DMS153 treated with DMSO at 0.1 percent for 48 hours (cell line): ENCODE data around the gene PTPRJ.
A peak's percentile ranks its signal among the peaks of the same experiment; 100 is the strongest.

ENCODE experiments used
- DNase-seq: peaks from one replicate; lab custom pipeline; 2025; ENCODE audit not compliant: unreplicated experiment; lab: John Stamatoyannopoulos, UW

PTPRJ gene

DNA sequence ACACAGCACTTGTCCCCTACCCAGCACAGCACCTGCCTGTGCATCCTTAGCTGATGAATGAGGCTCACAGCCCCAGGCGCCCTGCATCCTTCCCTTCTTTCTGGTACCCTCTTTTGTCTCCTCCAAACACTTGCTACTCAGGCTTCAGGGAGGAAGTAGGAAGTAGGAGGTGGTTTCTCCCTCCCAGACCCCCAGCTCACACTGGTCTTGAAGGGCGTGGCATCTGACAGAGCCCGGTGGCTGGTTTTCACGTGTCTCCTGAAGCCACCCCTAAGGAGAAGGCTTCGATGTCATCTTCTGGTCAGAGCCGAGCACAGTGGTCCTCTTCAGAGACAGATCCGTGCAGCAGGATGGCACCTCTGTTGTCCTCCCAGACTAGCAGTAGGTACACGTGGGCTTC, 109.8 kb downstream of the PTPRJ start:
- no peak for DNase-seq

DNA sequence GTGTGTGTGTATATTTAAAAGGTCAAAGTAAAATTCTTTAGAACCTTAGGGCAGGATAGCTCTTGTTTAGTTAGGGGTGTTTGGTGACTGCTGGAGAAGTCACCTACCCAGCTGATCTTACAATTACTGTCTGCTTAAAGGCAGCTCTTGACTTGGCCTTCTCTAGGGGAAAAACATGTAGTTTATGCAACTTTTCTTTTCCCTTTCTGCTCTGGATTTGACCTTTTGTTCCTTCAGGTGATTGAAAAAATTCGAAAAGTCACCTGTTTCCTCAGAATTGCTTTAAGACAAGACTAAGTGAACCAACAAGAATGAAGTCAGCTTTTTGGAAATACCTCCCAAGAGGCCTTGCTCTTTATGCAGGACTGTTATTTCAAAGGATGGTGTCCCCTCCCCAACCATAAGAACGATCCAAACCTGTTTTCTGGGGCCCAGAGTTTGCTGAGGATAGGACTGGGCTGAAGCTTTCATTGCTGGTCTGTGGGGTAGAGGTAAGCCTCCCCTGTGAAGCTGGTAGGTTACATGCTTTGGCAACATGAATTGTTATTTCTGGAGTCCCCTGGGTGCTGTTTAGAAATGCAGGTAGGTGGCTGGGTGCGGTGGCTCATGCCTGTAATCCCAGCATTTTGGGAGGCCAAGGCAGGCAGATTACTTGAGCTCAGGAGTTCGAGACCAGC, 111.2 kb downstream of the PTPRJ start:
- DNase-seq, result no peak

DNA sequence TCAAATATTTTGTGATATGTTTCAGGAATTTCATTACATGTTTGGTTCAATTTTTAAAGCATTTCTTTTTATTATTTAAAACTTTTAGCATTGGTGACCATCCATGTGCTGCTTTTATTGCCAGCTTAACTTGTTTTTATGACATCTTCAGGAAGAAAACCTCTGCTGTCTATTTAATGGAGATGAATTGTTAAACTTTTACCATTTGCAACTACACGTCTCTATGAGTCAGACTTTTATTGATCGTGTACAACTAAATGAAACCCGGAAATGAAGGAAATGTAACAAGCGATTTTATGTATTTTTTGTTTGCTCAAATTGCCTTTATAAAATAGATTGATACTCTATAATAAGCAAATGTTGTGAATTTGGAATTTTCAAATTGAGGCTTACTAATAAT, 113.0 kb downstream of the PTPRJ start:
- no peak for DNase-seq

DNA sequence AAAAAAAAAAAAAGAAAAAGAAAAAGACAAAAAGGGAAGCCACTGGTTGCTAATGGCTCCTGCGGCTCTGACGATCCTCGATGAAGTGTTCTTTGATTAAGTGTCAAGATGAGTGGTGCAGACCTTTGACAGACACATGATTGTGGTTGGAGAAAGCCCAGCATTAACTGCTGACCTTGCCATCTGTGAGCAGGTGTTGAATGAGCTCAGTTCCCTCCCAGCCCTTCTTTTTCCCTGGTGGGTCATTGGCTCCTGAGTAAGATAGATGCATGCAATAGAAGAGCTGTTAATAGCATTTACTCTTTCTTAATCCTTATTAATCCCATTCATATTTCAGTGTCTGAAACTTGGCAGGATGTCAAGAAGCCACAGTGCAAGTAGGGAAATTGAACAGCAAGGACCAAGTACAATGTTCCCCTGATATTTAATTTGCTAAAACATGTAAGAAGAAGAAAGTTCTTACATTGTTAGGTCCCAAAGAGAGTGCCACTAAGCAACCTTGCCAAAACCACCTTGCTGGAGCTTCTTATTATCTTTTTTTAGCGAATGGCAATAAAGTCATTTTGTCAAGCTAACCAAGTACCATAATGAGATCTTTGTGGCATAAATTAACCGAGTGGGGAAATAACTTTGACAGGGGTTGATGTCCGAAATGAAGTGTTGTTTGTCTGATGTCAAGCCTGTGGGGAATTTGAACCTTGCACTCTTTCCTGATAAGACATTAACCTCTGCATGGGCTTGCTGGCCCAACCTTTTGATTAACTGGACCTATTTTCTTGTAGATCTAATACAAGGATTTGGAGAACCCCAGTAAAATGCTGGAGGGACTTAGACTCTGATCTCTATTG, 113.7 kb downstream of the PTPRJ start:
- peak; percentile 40 for DNase-seq

DNA sequence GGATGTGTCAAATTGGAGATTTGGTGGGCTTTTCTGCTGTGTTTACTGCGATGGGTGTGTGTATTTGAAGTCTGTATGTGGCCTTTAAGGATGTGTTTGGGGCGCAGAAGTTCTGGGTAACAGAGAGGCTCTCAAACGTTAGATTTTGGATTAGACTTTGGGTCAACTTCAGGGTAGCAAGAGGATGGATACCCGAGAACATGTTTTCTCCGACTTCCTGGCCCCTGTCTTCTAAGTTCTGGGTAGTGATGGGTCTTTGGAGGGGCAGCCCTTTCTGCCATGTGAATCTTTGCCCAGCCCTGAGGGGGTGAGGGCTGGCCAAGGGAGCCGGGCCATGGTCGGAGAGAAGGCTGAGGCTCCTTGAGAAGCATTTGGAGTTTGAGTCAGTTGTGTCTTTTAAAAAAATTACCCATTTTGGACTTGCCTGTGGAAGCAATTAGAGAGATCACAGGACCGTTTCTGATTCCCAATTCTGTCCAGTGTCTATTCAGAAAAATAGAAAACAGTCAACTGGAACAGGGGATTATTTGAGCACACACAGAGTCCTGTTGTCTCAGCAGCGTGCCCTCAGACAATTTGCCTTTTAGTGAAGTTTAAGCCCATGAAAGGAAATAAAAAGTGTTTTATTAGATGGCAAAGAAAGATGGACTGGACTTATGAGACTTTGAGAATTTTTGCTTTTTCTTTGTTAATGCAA, 114.4 kb downstream of the PTPRJ start:
- DNase-seq, result no peak

DNA sequence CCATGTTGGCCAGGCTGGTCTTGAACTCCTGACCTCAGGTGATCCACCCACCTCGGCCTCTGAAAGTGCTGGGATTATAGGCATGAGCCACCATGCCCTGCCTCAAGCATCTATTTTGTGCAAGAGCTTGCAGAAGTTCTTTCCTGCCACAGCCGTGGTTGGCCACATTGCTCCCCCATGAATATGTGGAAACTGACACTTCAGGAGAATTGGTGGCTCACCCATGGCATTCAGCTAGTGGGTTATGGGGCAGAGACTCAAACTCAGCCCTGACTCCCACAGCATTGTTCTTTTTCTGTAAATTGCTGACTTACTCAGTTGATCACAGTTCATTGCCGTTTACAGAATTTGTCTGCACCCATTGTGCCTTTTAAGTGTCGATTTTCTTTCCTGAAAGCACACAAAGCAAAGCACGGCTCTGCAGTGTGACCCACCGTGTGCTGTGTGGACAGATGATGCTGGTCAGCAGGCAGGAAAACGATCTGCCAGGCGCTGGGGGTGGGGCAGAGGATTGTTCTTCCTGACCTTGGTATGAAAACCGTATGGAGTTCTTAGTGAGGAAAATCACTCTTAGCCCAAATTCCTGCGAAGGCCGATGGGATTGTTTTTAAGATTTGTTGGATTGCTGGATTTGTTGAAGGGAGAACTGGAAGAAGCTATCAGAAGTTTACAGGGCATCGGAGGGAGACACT, 115.6 kb downstream of the PTPRJ start:
- DNase-seq, result no peak

DNA sequence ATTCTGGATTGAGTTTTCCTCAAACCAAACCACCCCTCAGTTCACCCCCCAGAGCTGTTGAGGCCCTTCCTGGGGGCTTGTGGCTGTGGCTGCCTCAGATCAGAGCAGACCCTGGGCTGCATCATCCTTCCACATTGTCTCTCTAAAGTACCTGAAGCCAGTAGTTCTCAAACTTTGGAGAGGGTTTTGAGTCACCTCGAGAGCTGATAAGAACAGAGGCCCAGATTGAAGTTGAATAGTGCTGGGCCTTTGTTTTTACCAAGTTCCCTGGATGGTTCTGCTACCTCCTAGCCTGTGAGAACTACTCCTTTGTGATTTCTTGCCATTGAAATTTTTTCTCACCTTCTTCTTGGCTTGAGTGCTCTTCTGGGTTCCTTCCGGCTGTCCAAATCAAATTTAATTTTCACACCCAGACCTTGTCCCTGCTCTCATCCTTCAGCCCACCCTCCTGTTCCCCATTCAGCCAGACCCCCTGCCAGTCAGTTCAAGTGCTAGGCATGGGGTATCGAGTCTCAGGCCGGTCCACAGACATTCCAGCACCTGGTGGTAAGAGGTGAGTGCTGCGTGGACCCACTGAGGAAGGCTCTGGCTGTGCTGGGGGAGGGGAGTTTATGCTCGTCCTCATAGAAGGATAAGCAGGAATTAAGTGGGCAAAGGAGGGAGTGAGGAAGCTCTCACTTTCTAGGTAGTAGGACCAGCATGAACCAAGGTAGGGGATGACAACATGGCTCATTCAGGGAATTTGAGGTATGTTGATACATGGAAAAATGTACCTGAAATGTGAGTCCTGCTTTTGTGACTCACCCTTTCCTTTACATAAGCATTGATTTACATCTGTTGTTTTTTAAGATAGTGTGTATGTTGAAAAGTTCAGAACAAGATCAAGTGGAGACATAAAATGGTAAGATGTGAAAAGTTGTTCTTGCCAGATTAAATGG, 116.5 kb downstream of the PTPRJ start:
- DNase-seq, result no peak

GRCh38 chr11:48098024-48098423, 117.7 kb downstream of the PTPRJ start:
- no peak for DNase-seq

- DNase-seq, result no peak
Observed at GRCh38 chr11:48099916-48100446, 119.6 kb downstream of the PTPRJ start.

GRCh38 chr11:48101044-48101733, 120.8 kb downstream of the PTPRJ start:
- DNase-seq, result no peak

GRCh38 chr11:48101958-48102357, 121.6 kb downstream of the PTPRJ start:
- no peak for DNase-seq

GRCh38 chr11:48103621-48104567, 123.5 kb downstream of the PTPRJ start:
- DNase-seq, result no peak

- DNase-seq, result no peak
Observed at GRCh38 chr11:48104568-48104924, 124.2 kb downstream of the PTPRJ start.

GRCh38 chr11:48105096-48105990, 125.0 kb downstream of the PTPRJ start:
- DNase-seq, result no peak

- no peak for DNase-seq
Observed at GRCh38 chr11:48106166-48106565, 125.8 kb downstream of the PTPRJ start.

DNA sequence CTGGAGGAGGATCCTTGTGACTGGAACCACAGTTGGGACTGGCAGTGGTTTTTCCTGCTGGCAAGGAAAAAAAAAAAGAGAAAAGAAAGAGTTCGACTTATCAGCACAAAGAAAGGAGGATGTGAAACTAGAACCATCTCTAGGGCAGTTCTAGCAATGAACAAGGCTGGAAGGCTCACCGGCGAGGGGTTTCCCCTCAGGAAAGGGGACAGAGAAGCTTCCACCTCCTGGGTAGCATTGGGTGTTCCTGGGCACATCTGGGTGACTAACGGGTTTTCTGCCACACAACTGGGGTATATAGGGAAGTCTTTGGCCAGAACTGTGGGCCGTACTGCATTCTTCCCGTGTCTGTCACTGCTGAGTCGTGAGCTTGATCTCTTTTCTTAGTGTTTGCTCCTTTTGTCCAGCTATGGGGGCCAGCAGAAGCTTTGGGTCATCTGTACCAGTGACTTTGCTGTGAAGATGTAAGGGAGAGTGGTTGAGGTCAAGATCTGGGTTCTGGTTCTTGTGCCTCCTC, 126.9 kb downstream of the PTPRJ start:
- DNase-seq, result no peak
